Central memory CD4-positive, alpha-beta T cell (primary cell): ENCODE results near the gene CHST6.
"Not testable (repeated sequence)": the region's sequence is repeated elsewhere in the genome, so short reads cannot be mapped to it uniquely, and the experiment has no call there.

Source experiments
- DNase-seq: peaks from one replicate; pipeline ENCODE4 v3.0.0; 2022

CHST6 gene

DNA sequence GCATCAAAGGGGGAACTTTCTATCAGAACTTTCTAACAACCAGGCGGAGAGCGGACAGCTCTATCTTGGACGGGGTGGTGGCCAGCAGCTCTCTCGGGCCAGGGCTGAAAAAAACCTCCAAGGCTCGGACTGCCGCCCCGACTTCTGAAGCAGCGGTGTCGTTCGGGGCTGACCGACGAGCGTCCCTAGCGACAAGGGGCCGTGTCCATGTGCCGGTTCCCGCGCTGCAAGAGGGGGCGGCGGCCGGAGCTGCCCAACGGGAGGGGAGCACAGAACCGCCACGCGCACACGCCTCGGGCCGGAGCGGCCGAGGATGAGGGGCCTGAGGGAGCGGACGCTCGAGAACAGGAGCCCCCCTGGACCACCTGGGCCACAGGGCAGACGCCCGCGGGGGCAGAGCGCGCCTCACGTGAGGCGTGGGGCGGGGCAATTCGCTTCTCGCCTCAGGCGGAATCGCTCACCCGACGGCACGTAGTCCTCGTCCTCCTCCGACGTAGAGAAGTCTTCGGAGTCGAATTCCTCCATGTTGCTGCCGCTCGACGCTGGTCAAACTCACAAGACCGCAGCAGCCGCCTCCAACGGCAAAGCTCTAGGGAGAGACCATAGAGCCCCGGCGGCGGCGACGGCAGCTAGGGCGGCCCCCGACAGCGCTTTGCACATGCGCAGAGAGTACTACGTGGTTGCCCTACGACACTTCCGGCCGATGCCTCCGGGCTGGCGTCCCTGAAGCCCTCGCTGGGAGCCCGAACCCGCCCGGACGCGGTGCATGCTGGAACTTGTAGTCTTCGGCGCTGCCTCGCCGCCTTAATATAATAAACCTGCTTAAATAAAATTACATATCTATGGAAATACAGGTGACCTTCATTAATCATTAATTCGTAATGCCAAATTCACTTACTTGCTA, 62.2 kb downstream of the CHST6 start, which contains the start of gene CFDP1:
Gene CFDP1 (minus strand): TSS at position 676 of the 904 bp plus-strand sequence. CDS start 151 bp downstream, at position 525.
- DNase-seq, result peak; percentile 96

DNA sequence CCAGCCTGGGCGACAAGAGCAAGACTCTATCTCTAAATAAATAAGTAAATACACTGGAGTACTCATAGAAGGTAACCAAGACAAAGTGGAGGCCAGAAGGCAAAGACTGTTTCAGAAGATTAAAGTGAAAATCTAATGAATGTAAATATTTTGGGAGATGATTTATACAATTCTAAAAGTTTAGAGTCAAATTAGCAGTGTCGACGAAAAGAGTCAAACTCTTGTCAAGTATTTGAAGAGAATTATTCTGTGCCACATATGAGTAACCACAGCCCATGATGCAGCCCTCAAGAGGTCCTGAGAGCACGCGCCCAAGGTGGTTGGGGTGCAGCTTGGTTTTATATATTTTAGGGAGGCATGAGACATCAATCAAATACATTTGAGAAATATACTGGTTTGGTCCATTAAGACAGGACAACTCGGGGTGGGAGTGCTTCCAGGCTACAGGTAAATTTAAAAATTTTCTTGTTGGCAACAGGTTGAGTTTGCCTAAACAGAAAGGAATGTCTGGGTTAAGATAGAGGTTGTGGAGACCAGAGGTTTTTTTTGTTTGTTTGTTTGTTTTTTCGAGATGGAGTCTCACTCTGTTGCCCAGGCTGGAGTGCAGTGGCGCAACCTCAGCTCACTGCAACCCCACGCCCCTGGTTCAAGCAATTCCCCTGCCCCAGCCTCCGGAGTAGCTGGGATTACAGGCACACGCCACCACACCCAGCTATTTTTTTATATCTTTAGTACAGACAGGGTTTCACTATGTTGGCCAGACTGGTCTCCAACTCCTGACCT, 65.4 kb downstream of the CHST6 start:
- DNase-seq, result no peak

DNA sequence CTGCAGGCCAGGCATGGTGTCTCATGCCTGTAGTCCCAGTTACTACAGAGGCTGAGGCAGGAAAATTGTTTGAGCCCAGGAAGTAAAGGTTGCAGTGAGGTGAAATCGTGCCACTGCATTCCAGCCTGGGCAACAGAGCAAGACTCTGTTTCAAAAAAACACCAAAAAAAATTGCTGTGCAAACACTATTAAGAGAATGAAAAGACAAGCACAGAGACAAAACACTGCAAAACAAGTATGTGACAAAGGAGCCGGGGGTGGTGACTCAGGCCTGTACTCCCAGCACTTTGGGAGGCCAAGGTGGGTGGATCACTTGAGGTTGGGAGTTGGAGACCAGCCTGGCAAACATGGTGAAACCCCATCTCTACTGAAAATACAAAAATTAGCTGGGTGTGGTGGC, 68.7 kb downstream of the CHST6 start:
- not testable (repeated sequence) for DNase-seq

DNA sequence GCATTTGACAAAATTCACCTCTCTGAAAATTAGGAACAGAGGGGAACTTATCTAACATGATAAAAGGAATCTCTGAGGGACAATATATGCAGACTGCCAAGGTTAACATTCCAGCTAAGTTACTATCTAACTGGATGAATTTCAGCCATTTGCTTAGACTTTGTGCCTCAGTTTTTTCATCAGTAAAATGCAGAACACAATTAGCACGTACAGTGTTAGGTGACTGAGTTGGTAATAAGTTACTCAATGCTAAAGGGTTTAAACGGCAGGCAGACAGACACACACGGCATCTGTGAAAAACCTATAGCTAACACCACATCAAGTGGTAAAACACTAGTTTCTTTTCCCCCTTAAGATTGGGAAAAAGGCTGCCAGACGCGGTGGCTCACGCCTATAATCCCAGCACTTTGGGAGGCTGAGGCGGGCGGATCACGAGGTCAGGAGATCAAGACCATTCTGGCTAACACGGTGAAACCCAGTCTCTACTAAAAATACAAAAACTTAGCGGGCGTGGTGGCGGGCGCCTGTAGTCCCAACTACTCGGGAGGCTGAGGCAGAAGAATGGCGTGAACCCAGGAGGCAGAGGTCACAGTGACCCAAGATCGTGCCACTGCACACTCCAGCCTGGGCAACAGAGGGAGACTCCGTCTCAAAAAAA, 71.0 kb downstream of the CHST6 start:
- not testable (repeated sequence) for DNase-seq

DNA sequence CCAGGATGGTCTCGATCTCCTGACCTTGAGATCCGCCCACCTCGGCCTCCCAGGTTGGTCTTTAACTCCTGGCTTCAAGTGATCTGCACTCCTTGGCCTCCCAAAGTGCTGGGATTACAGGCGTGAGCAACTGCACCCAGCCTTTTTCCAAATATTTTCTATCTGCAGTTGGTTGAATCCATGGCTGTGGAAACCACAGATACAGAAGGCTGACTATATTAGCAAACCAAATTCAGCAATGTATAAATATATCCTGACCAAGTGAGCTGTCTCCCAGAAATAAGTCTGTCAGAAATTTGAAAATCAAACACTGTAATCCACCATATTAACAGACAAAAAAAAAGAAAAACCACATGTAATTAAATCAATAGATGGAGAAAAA, 71.5 kb downstream of the CHST6 start:
- no peak for DNase-seq
